HG03575 (cell line): Measurements from ENCODE around the gene RBM10.

Experiments
- ATAC-seq: cut with Tn5 transposase; IDR thresholded peaks from one replicate; pipeline ENCODE4 v1.9.1; 2021; ENCODE audit not compliant: unreplicated experiment, insufficient number of reproducible peaks, low FRiP score; ENCODE audit errors: extremely low read depth

Gene RBM10

GRCh38 chrX:47174376-47174775 lies 29.4 kb downstream of the RBM10 start:
- no peak for ATAC-seq

DNA sequence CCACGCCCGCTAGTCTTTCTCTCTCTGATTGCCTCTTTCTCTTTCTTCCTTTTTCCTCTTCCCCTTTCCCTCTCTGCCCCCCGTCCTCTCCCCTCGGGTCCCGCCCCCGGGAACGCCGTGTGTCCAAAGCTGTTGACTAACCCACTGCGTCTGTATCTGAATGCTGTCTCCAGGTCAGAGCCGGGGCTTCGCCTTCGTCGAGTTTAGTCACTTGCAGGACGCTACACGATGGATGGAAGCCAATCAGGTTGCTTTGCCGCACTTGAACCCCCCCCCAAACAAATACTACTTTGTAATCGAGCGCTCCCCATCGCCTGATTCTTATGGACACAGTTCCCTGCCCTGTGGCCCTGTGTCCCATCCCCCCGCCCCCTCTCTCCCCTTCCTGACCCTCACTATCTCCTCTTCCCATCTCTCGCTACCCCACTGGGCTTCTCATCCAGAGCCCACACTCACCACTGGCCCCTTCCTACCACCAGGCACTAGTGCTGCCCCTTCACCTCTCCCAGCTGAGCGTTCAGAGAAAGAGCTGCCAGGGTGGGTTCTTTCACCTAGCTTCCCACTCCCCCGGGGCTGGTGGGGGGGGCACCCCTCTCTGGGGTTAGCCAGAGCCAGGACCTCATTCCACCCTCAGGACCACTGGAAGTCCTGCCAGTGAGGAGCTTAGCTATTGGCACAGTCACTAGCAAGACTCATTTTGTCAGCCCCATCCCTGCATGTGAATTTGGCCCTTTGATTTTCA lies 30.0 kb downstream of the RBM10 start:
- no peak for ATAC-seq

- ATAC-seq: no peak
Measured at GRCh38 chrX:47175588-47175980, 30.6 kb downstream of the RBM10 start.

GRCh38 chrX:47176101-47176740 lies 31.2 kb downstream of the RBM10 start:
- ATAC-seq: no peak

- ATAC-seq: no peak
Measured at GRCh38 chrX:47177079-47177478, 32.1 kb downstream of the RBM10 start.

- ATAC-seq: no peak
Measured at GRCh38 chrX:47178337-47178736, 33.3 kb downstream of the RBM10 start.

DNA sequence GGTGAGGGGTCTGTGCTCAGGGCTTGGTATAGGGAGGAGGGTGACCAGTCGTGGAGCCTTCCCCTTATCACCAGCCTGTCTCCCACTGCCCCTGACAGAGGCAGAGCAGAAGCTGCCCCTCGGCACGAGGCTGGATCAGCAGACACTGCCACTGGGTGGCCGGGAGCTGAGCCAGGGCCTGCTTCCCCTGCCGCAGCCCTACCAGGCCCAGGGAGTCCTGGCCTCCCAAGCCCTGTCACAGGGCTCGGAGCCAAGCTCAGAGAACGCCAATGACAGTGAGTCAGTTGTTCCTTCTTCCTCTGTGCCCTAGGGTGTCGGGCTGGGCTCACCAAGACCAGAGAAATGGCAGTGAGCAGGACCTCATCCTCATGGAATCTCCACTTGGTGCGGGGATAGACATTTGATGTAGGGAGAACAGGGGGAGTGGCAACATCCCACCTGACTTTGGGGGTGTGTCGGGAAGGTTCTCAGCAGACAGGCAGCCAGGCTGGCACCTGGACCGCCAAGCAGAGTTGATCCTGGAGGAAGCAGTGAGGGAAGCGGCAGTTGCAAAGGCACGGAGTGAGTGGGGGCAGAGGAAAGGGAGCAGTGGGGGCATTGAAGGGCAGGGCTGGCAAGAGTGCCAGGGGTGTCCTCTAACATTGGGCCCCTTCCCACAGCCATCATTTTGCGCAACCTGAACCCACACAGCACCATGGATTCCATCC lies 34.4 kb downstream of the RBM10 start:
- no peak for ATAC-seq

GRCh38 chrX:47179928-47180255 lies 34.9 kb downstream of the RBM10 start:
- no peak for ATAC-seq

DNA sequence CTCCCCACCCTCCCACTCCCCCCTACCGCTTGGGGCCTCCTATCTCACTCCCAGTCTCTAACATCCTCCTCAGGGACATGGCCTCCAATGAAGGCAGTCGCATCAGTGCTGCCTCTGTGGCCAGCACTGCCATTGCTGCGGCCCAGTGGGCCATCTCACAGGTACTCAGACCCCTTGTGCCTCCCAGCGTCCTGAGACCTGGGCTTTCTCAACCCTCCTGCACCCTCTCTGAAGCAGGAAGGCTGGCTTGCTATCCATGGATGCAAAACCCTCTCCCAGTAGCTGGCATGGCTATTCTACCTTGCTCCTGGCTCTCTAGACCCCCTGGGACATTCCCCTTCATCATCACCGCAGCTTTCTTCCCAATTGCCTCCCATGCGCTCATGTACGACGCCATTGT lies 35.3 kb downstream of the RBM10 start:
- ATAC-seq: no peak

- no peak for ATAC-seq
Measured at GRCh38 chrX:47181301-47181700, 36.3 kb downstream of the RBM10 start.

DNA sequence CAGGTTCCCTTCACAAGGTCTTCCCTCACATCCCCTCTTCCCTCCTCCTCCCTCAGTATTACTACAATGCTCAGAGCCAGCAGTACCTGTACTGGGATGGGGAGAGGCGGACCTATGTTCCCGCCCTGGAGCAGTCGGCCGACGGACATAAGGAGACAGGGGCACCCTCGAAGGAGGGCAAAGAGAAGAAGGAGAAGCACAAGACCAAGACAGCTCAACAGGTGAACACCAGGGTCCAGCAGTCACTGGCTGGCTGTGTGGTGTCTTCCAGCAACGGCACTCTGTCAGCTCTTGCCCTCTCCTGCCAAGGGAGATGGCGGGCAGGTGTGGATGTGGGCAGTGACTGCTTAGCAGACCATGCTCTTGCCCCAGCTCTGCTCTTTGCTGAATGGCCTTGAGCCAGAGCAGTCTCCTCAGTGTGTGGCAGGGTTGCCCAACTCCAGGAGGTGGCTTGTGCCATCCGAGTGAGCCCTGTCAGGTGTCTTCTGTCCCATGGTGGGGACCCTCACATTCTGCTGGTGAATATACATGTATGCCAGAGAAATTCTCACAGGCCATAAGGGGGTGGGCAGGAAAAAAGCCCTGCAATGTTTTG lies 37.2 kb downstream of the RBM10 start:
- no peak for ATAC-seq

- ATAC-seq: no peak
Measured at GRCh38 chrX:47184486-47184885, 39.5 kb downstream of the RBM10 start.

DNA sequence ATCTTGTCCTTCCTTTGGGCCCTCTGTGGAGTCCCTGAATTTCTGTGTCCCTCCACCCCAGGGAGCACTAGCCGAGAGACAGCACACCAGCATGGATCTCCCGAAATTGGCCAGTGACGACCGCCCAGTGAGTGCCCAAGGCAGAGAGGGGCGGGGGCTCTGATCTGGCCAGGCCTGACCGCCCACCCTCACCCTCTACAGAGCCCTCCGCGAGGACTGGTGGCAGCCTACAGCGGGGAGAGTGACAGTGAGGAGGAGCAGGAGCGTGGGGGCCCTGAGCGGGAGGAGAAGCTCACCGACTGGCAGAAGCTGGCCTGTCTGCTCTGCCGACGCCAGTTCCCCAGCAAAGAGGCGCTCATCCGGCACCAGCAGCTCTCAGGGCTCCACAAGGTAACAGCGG lies 40.2 kb downstream of the RBM10 start:
- no peak for ATAC-seq

GRCh38 chrX:47186096-47186740 lies 41.2 kb downstream of the RBM10 start:
- no peak for ATAC-seq

- no peak for ATAC-seq
Measured at GRCh38 chrX:47187106-47187677, 42.2 kb downstream of the RBM10 start.

DNA sequence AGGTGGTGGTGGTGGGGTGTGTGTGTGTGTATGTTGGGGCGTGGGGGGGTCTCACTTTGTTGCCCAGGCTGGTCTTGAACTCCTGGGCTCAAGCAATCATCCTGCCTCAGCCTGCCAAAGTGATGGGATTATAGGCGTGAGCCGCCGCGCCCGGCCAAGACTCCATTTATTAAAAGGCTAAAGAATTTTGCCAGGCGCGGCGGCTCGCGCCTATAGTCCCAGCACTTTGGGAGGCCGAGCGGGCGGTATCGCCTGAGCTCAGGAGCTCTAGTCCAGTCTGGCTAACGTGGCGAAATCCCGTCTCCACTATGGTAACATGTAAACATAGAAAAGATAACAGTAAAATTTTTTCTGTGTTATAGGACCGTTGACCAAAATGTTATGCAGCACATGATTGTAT lies 44.9 kb downstream of the RBM10 start:
- ATAC-seq: no peak

- no peak for ATAC-seq
Measured at GRCh38 chrX:47190445-47191269, 45.6 kb downstream of the RBM10 start.

- ATAC-seq: no peak
Measured at GRCh38 chrX:47191331-47191730, 46.3 kb downstream of the RBM10 start.
